HG03442 (cell line): ENCODE results near the gene HERC2.
"Not testable (repeated sequence)": the region's sequence is repeated elsewhere in the genome, so short reads cannot be mapped to it uniquely, and the experiment has no call there.

Experiments
- ATAC-seq: cut with Tn5 transposase; IDR thresholded peaks from one replicate; pipeline ENCODE4 v1.9.1; 2021; ENCODE audit warnings: mild to moderate bottlenecking, moderate library complexity; ENCODE audit not compliant: unreplicated experiment

HERC2 gene

DNA sequence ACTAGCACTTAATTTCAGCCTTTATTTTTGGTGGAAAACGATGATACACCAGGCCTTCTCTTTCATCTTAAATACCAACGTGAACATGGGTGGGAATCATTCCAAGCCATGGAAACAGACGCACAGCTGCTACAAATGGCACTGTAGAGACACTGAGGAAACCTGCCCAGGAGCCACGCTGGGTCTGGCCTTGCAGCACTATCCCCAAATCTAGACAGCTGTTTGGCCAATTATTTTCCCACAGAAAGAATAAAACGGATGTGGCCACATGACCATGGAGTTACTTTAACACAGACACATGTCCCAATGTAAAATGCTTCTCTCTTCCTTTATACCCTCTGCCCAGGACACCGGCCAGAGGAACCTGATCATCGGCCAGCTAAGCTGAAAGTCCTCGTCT is 139.2 kb downstream of the HERC2 start:
- no peak for ATAC-seq

DNA sequence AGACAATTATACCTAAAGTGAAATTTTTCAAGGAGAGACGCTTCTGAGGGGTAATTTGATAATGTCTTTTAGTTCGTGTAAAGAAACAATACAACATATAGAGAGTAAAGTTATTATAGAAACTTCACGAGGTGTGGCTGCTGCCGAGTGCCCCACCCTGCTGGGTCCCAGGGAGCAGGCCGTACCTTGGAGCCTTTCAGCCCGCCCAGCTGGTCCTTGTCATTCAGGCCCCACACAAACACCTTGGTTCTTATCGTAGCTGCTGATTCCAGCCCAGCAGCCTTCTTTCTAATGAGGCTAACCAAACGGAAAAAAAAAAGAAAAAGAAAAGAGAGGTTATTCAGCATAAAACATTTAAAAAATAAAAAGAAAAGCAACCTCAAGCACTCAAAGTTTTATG is 139.8 kb downstream of the HERC2 start:
- no peak for ATAC-seq

DNA sequence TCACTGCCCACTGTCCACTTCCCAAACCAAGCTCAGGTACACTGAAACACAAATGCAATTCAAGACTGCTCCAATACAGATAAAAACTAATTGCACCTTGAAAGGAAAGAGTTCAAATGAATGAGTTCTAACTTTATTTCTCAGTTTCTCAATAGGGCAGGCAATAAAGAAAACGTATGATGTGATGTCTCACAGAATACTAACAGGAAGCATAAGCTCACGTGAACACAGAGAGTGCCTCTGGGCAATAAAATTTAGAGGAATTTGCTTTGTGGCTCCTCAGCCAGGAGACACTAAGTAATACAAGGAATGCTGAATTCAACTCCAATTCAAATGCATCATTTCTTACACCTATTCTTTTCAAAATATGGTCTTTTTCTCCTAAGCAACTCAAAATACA is 140.6 kb downstream of the HERC2 start:
- ATAC-seq: no peak

DNA sequence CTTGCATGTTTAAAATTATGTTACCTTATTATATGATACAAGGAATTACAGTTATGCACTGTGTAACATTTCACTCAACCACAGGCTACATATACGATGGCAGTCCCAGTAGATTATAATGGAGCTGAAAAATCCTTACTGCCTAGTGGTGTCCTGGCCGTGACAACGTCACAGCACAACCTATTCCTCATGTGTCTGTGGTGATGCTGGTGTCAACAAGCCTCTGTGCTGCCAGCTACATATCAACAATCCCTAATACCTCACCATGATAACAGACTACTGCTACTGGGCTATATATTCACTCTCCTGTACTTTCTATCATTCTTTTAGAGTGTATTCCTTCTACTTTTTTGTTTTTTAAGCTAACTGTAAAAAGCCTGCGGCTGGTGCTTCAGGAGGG is 142.7 kb downstream of the HERC2 start:
- ATAC-seq: no peak

DNA sequence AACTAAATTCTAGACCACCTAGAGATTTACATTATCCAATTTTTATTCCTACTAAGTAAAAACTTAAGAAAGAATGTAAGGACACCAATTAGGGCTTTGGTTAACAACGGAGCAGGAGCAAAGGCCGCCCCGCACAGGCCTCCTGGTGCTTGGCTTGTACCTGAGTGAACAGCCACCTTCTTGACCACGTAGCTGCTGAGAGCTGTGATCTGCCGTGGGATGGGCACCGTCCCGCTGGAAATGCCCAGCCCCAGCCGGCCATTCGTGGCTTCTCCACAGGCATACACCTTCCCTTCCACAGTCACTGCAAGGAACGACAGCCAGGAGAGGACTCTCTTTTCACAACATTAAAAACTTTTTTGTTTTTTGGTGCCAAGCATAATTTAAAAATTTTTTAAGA is 143.3 kb downstream of the HERC2 start:
- ATAC-seq: no peak

DNA sequence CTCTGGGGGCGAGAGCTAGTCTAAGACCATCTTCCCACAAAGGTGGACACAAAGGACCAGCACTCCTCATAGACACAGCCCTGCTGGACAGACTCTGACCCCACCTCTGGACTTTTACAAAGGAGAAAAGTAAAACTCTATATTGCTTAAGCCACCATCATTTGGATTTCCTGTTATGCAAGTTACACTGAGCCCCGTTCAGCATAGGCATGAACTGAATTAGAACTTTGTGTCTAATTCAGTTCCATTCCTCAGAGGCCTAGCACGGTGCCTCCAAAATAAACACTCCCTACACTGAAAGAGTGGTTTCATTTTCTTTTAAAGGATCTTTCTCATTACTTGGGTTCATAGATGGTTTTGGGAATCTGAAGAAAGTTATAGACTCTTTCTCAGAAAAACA is 143.7 kb downstream of the HERC2 start:
- no peak for ATAC-seq

DNA sequence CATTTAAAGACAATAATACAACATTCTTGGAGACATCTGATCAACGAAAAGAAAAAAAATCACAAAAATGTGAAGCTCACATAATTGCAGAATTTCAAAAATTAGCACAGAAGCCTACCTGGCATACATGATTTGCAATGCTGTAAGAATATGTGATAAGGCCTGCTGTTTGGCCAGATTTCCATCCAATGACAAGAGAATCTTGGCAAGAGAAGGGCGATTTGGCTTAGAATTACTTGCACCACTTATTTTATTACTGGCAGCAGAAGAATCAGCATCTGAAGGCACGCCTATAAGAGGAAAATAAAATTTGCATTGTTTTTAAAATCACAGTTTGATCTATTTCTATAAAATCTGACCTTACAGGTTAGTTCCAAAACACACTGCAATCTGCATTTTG is 152.6 kb downstream of the HERC2 start:
- ATAC-seq: no peak

DNA sequence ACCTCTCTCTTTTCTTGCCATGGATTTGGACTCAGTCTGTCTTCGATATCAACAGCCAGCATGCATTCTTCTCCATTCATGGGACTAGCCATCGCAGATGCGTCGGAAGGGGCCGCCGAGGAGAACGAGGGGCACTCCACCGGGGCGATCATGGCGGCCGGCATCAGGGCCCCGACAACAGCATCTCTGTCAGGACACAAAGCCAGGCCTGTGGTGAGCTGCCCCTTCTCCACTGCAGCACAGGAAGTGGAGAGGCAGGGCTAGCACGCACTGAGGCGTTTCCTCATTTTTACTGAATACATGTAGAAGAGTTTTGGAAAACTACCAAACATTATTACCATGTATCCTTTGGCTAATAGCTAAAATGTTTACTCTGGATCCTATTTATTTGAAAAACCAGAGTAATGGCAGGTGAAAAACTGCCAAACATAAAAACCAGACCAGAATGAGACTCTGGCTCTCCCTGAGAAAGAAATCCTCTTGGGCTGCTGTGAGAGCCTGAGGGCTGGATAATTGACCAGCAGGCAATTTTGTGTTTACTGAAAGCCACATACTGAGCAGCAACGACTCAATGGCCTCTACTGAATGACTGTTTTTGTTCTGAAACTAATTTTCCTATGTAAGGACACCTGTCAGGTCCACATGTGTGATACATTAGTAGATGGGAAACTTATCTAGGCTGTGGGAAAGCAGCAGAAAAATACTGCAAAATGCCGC is 153.4 kb downstream of the HERC2 start:
- not testable (repeated sequence) for ATAC-seq

DNA sequence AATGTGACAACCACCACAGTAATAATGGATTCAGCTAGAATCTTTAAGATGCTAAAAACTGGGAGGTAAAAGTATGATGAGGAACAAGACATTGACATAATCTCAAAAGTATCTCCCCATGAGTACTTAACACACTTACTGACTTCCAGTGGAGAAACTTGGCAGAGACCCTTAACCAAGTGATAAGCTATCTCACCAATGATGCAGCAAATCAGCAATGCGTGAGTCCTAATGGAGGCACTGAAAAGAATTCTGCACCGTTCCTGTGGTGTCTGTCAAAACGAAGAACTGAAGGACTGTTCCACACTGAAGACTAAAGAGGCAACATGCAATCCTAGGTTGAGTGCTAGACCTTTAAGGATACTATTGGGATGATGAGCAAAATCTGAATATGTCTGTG is 154.9 kb downstream of the HERC2 start:
- no peak for ATAC-seq

DNA sequence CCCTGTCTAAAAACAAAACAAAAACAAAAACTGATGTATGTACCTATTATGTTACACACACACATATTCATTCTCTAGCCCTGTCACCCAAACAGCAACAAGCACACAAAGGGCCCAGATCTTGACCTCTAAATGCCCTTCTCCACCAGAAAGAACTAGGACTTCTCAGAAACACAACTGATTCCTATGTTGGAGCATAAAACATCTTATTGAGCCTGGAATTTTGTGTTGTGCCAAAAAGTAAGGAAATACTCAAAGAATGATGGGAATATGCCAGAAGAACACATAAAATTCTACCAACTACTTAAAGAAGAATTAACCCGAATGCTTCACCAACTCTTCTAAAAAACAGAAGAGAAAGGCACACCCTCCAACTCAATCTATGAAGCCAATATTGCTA is 156.2 kb downstream of the HERC2 start:
- no peak for ATAC-seq

DNA sequence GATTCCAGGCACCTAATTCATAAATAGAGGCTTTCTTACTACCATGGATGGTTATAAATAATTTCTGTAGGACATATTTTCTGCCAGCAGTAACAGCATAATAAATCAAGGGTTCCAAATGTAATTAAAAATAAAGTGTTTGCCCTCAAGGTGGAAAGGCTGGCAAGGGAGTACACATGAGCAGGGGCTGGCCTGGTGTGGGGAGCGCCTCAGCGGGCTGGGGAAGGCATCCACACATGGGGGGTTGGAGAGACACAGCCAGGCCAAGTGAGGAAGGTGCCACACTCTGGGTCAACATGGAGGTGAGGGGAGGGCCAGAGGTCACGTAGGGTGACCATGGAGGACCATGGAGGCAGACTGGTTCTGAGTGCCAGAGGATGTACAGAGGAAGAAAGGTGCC is 157.1 kb downstream of the HERC2 start:
- no peak for ATAC-seq

DNA sequence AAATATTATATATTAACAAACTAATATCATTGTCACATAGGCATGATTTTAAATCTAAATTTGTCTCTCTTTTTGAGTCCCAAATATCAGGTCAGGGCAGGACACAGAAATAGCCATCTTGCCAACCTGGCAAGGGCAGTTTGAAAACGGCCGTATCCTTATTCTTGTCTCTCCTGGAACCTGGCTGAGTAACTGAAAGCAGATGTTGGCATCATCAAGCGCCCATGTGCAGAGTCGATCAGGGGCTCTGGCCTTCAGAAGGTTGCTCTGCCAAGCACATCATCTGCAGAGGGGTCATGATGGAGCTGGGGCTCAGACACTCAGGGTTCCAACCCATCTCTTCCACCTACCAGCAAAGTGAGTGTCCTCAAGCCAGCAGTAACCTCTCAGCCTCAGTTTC is 167.7 kb downstream of the HERC2 start:
- ATAC-seq: no peak

DNA sequence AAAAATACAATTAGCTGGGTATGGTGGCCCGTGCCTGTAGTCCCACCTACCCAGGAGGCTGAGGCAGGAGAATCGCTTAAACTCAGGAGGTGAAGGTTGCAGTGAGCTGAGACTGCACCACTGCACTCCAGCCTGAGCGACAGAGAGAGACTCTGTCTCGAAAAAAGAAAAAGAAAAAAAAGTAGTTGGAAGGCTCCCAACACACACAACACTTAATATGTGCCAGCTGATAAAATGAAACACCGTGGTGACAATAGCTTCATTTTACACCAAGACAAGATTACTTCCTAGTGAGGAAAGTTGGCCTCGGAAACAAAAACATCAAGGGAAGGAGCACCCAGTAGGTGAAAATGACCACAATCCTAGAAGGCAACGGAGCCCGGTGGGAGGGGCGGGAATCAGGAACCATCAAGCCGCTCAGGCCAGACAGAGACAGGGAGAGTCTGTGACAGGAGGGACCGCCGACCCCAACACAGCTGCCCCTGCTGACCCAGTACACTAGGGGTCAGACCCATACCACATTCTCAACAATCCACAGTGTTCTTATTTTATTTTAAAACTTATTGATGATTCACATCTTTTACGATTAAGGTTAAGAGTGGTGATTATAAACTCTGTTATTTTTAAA is 168.4 kb downstream of the HERC2 start:
- ATAC-seq: no peak

DNA sequence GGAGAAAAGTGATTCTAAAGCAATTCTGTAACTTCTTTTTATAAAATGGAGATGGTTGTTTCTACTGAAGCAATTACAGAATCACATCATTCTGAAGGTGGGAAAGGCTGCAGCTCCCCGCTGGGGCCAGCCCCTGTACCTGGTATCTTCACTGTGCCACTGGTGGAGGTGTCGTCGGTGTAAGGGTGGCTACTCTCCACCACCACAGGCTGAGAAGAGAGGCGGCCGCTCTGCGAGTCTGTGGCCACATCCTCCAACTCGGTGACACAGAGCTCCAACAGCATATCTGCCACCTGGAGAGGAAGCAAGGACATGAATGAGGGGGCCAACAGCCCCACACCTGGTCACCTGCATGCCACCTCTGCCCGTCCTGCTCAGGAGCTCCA is 169.4 kb downstream of the HERC2 start:
- not testable (repeated sequence) for ATAC-seq

DNA sequence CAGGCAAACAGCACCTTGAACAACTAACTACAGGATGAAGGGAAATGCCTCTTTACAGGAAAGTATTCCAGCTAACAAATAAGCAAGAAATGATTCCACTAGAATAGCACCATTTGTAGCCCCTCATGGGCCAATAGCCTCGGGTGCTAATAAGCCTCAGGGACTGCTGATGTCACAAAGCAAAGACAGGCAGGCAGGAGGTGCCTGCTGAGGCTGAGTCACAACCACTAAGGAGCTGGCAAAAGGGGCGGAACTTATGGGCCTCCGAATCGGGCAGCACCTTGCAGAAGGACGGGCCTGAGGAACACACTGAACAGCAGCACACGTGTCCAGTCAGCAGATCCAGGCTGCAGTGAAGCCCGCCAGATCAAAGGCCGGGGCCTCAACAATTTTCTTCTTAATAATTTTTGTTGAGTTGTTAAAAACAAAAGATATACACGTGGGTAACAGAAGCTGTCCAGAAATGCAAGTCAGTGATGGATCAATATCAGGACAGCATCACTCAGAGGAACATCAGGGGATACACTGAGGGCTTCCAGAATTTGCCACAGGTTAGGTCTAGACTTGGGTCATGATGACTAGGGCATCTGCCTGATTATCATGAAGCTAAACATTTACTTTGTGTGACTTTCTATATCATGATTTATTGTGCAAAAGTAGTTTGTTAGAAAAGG is 170.0 kb downstream of the HERC2 start:
- not testable (repeated sequence) for ATAC-seq

DNA sequence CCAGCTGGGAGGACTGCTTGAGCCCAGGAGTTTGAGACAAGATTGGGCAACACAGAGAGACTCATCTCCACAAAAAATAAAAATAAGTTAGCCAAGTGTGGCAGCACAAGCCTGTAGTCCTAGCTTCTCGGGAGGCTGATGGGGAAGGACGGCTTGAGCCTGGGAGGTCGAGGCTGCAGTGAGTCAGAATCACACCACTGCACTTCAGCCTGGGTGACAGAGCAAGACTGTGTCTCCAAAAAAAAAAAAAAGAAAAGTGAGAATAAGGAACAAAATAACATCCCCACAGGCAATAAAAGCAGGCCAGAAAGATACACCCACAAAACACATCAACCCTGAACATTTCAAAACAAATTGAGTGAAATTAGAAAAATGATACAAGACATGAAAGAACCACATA is 174.2 kb downstream of the HERC2 start:
- no peak for ATAC-seq

DNA sequence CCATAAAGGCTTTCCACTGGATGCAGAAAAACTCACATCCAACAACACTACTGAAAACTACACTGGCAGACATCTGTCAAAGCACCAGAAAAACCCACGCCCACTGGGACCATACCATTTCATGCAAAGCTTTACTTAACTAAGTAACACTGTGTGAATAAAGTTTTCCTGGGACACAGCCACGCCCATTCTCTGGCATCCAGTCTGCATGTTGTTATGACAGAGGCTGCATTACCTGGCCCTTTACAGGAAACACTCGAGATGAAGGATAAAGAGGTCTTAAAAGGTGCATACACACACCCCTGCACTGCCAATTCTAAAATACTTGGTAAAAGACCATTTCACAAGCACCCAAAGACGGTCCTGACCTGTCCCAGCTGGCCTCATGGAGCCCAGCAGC is 176.6 kb downstream of the HERC2 start:
- not testable (repeated sequence) for ATAC-seq

DNA sequence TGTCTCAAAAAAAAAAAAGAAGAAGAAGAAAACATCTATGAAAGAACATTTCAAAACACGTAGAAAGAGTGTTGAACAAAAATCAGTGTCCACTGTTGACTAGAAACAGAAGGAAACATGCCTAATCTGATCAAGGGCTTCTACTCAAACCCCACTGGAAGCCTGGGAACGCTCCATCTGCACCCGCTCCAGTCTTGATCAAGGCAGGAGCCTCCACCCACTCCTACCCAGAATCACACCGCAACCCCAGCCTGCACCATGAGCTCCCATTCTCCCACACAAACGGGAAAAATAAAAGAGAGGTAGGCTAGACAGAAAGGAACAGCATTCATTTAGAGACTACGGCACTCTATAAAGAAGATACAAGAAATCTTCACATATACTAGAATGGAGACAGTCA is 181.9 kb downstream of the HERC2 start:
- no peak for ATAC-seq

DNA sequence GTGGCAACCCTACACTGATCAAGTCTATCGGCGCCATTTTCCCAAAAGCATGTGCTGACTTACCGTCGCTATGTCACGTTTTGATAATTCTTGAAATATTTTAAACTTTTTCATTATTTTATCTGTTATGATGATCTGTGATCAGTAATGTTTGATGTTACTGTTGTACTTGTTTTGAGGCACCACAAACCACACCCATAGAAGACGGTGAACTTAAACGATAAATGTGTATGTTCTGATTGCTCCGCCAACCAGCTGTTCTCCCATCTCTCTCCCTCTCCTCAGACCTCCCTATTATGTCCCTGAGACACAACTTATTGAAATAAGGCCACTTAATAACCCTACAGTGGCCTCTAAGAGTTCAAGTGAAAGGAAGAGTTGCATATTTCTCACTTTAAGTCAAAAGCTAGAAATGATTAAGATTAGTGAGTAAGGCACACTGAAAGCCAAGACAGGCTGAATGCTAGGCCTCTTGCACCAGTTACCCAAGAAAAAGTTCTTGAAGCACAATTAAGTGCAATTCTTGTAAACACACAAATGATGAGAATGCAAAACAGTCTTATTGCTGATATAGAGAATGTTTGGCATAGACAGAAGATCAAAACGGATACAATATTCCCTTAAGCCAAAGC is 184.5 kb downstream of the HERC2 start:
- not testable (repeated sequence) for ATAC-seq

DNA sequence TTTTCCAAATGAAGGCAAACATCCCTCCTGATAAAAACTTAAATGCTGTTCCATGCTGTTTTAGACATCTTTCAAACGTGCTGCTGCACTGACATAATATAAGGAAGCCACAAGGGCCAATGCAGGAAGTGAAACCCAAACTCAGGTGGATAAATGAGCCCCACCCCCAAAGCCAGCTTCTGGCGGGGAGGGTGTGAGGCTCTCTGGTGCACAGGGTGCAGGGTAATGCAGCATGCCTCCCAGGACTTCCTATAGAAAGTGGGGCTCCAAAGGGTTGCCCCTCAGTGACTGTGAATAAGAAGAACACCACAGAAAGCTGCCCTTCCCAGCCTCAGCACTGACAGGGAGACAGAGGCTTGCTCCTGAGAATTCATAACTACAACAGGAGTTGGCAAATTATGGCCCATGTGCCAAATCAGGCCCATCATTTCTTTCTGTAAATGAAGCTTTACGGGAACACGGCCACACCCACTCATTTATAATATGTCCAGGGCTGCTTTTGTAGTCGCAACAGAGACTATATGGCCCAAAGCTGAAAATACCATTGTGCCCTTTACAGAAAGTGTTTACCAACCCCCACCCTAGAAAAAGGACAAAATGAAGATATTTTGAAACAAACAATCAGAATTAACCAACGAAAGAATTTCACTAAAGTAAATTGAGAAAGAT is 185.6 kb downstream of the HERC2 start:
- ATAC-seq: peak; percentile 99

DNA sequence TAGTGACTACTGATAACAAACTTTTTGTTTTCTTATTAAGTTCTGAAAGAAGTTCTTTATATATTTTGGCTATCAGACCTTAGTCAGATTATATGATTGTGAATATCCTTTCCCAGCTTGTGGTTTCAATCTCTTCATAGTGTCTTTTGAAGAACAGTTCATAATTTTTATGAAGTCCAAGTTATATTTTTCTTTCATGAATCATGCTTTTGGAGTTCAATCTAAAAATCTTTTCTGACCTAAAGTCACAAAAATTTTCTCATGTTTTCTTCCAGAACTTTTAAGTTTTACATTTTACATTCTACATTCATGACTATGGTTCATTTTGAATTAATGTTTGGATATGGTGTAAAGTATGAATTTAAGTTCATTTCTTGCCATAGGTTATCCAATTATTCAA is 188.7 kb downstream of the HERC2 start:
- no peak for ATAC-seq
